Keratinocyte (primary cell): ENCODE results near the gene SDC3. TPM values are rescaled to one million over a fixed set of nuclear protein-coding genes. Genes with fewer than 3 reads are reported as not detected.

Experiments
- DNase-seq: peaks from one replicate; pipeline ENCODE4 v3.0.0-alpha.2; 2011; ENCODE audit warnings: low read depth, missing footprints, low spot score
- FAIRE-seq: peaks from 2 replicates; lab custom pipeline; 2011; peaks lifted over from hg19 to GRCh38; lab: Jason Lieb, UNC
- H2AFZ ChIP-seq: 2 replicates; pipeline ENCODE4 v1.6.0; 2012; ENCODE audit warnings: low read length, control low read depth, inconsistent platforms; ENCODE audit not compliant: control insufficient read depth
- H3K27ac ChIP-seq: 2 replicates; pipeline ENCODE4 v1.5.1; 2011; ENCODE audit warnings: low read length; ENCODE audit not compliant: control insufficient read depth, insufficient read depth
- H3K27me3 ChIP-seq: 3 replicates; pipeline ENCODE4 v1.6.0; 2011; ENCODE audit warnings: low read length; ENCODE audit not compliant: control insufficient read depth, insufficient read depth; ENCODE audit errors: extremely low read depth
- H3K36me3 ChIP-seq, 2 experiments: 2 replicates in 1 of 2; 3 replicates in 1 of 2; pipeline ENCODE4 v1.5.1; 2011; ENCODE audit warnings: low read length in 2 of 2, mild to moderate bottlenecking in 1 of 2; ENCODE audit not compliant: control insufficient read depth in 2 of 2, insufficient read depth in 2 of 2; ENCODE audit errors: extremely low read depth in 1 of 2
- H3K4me1 ChIP-seq: 3 replicates; pipeline ENCODE4 v1.5.1; 2011; ENCODE audit warnings: low read length; ENCODE audit not compliant: control insufficient read depth, insufficient read depth; ENCODE audit errors: extremely low read depth
- H3K4me2 ChIP-seq: 3 replicates; pipeline ENCODE4 v1.6.0; 2011; ENCODE audit warnings: low read depth, low read length; ENCODE audit not compliant: control insufficient read depth, insufficient read depth; ENCODE audit errors: extremely low read depth
- H3K4me3 ChIP-seq, 3 experiments: fragments of 200-600 bp in 1 of 3; sonication (generic) in 1 of 3; 2 replicates in 2 of 3; 3 replicates in 1 of 3; pipeline ENCODE4 v1.5.1; 2011 to 2016; ENCODE audit warnings: low read length in 3 of 3, mild to moderate bottlenecking in 3 of 3, control low read depth in 2 of 3, inconsistent platforms in 1 of 3, low read depth in 1 of 3, mixed read lengths in 1 of 3, mixed run types in 1 of 3, moderate library complexity in 1 of 3; ENCODE audit not compliant: control insufficient read depth in 2 of 3, insufficient read depth in 2 of 3; ENCODE audit errors: extremely low read depth in 1 of 3
- H3K79me2 ChIP-seq: 2 replicates; pipeline ENCODE4 v1.6.0; 2012; ENCODE audit warnings: low read length; ENCODE audit not compliant: control insufficient read depth, insufficient read depth
- H3K9ac ChIP-seq: 3 replicates; pipeline ENCODE4 v1.6.0; 2011; ENCODE audit warnings: low read length; ENCODE audit not compliant: control insufficient read depth, insufficient read depth; ENCODE audit errors: extremely low read depth
- H3K9me1 ChIP-seq: 3 replicates; pipeline ENCODE4 v1.6.0; 2011; ENCODE audit warnings: low read length; ENCODE audit not compliant: control insufficient read depth, insufficient read depth; ENCODE audit errors: extremely low read depth
- H3K9me3 ChIP-seq: 2 replicates; pipeline ENCODE4 v1.5.1; 2012; ENCODE audit warnings: low read depth, low read length; ENCODE audit not compliant: control insufficient read depth
- H4K20me1 ChIP-seq: 3 replicates; pipeline ENCODE4 v1.6.0; 2011; ENCODE audit warnings: low read length; ENCODE audit not compliant: control insufficient read depth, insufficient read depth; ENCODE audit errors: extremely low read depth
- EZH2 ChIP-seq: IDR thresholded peaks from one replicate; pipeline ENCODE4 v1.6.1; 2012; ENCODE audit warnings: inconsistent platforms, mild to moderate bottlenecking, low read length, moderate library complexity
- dilution Hi-C: fragments of 300-500 bp; cut with MboI; formaldehyde crosslinking; loops from one replicate; pipeline ENCODE4 v1.7.0; 2020; ENCODE audit warnings: low sequenced_read_pairs; ENCODE audit not compliant: extremely low pct_ligation_motif_present
- polyA plus RNA-seq, 5 experiments: library from polyadenylated mRNA; depleted of rRNA in 3 of 5; stranded (reverse) in 3 of 5; stranded (forward) in 1 of 5; unstranded in 1 of 5; fragments of >200 nt; gene quantifications; 1 replicate in 1 of 5; 2 replicates in 3 of 5; 3 replicates in 1 of 5; pipeline versions ENCODE4 v1.2.1 to v1.2.3, GENCODE V29; 2011 to 2012; ENCODE audit warnings: missing spikeins in 2 of 5, low read depth in 1 of 5, low replicate concordance in 1 of 5
- TF ChIP-seq, protein P1 (sequence below), 3 experiments: IDR thresholded peaks in 1 of 3; conservative IDR thresholded peaks in 1 of 3; optimal IDR thresholded peaks in 1 of 3; 2 replicates in 2 of 3; 3 replicates in 1 of 3; pipeline versions ENCODE3 to v1.5.1; 2011; ENCODE audit warnings: low read length in 3 of 3, mild to moderate bottlenecking in 3 of 3, moderate library complexity in 2 of 3, control low read depth in 1 of 3, inconsistent platforms in 1 of 3; ENCODE audit not compliant: insufficient read depth in 2 of 3; ENCODE audit errors: extremely low read depth in 1 of 3

The SDC3 gene
- polyA plus RNA-seq, 1 donor (not counting 4 experiments of a cell fraction or from before 2014, with no cell fraction given), result 8.8 TPM

DNA sequence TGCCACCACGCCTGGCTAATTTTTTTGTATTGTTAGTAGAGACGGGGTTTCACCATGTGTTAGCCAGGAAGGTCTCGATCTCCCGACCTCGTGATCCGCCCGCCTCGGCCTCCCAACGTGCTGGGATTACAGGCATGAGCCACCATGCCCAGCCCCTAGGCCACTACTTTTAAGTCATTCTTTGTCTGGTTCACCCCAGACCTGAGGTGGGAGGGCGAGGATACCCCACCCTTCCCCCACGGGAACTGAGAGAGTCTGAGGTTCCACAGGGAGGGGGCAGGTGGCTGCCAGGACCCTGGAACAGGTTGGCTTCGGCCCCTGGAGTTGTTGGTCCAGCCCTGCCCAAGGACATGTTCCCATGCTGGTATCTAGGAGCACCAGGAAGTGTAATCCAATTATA is 7.7 kb upstream of the SDC3 start:
- no peak overlapping the region for H2AFZ ChIP-seq
- H3K4me2 ChIP-seq, result no peak overlapping the region
- H3K9ac ChIP-seq, result no peak overlapping the region
- peaks cover 8% of the 10 kb centered on the region for H3K4me1 ChIP-seq
- no peak overlapping the region for H3K27ac ChIP-seq
- H3K27me3 ChIP-seq, result no peaks in the 10 kb centered on the region
- no peaks in the 10 kb centered on the region for H3K9me1 ChIP-seq
- DNase-seq, result no peak
- dilution Hi-C loops, result loop anchor here (25.0 kb wide), 1 partner anchor 104 kb away; no protein-coding TSS in a partner anchor
- H3K9me3 ChIP-seq, result no peaks in the 10 kb centered on the region
- no peak overlapping the region for H3K4me3 ChIP-seq
- FAIRE-seq, result no peak
- no peaks in the 10 kb centered on the region for H3K79me2 ChIP-seq
- no peaks in the 10 kb centered on the region for H4K20me1 ChIP-seq
- no peaks in the 10 kb centered on the region for H3K36me3 ChIP-seq
- TF ChIP-seq, protein P1, sequence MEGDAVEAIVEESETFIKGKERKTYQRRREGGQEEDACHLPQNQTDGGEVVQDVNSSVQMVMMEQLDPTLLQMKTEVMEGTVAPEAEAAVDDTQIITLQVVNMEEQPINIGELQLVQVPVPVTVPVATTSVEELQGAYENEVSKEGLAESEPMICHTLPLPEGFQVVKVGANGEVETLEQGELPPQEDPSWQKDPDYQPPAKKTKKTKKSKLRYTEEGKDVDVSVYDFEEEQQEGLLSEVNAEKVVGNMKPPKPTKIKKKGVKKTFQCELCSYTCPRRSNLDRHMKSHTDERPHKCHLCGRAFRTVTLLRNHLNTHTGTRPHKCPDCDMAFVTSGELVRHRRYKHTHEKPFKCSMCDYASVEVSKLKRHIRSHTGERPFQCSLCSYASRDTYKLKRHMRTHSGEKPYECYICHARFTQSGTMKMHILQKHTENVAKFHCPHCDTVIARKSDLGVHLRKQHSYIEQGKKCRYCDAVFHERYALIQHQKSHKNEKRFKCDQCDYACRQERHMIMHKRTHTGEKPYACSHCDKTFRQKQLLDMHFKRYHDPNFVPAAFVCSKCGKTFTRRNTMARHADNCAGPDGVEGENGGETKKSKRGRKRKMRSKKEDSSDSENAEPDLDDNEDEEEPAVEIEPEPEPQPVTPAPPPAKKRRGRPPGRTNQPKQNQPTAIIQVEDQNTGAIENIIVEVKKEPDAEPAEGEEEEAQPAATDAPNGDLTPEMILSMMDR (optimal IDR thresholded peaks at IDR 0.05 in 1 of 3, IDR thresholded peaks at IDR 0.05 in 1 of 3, conservative IDR thresholded peaks at IDR 0.05 in 1 of 3; ENCODE audit: extremely low read depth in 1 of 3, insufficient read depth in 2 of 3, low read length in 3 of 3), result no peak
- no peak for TF ChIP-seq EZH2

DNA sequence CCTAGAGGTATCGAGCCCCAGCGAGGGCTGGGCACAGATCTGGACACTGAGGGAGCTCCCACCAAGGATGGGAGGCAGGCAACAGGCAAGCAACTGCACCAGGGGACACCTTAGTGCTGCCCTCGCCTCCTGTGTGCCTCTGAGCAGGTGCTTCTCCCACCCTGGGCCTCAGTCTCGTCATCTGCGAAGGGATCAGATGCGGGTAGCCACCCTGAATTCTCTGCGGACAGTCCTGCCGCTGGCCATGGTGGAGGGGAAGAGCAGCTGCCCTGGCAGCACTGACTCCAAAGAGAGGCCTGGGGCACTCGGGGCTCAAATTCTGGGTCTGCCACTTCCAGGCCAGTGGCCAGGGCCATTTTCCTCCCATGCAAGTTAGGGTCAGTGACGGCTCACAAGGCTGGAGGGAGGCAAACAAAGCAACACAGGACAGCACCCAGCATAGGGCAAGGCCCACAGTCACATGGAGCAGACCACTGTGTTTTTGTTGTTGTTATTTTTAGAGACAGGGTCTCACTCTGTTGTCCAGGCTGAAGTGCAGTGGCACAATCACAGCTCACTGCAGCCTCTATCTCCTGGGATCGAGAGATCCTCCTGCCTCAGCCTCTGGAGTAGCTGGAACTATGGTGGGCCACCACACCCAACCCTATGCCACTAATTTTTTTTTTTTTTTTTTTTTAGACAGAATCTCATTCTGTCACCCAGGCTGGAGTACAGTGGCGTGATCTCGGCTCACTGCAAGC is 7.1 kb upstream of the SDC3 start:
- Histone ChIP-seq H3K9me3 (no peaks in the 10 kb centered on the region), H3K79me2 (no peaks in the 10 kb centered on the region), H3K27me3 (no peaks in the 10 kb centered on the region), H3K9ac (no peak overlapping the region), H3K4me2 (no peak overlapping the region), H3K4me3 (no peak overlapping the region), H3K9me1 (no peaks in the 10 kb centered on the region), H3K27ac (no peak overlapping the region), H3K4me1 (peaks cover 11% of the 10 kb centered on the region), H2AFZ (no peak overlapping the region), H3K36me3 (no peaks in the 10 kb centered on the region), H4K20me1 (no peaks in the 10 kb centered on the region)
- TF ChIP-seq EZH2, result no peak
- TF ChIP-seq, protein P1 (optimal IDR thresholded peaks at IDR 0.05 in 1 of 3, IDR thresholded peaks at IDR 0.05 in 1 of 3, conservative IDR thresholded peaks at IDR 0.05 in 1 of 3; ENCODE audit: extremely low read depth in 1 of 3, insufficient read depth in 2 of 3, low read length in 3 of 3), result no peak
- DNase-seq (no peak), FAIRE-seq (no peak)
- dilution Hi-C loops, result loop anchor here (25.0 kb wide), 1 partner anchor 103 kb away; no protein-coding TSS in a partner anchor
